Measurements from ENCODE around the gene EXD2.

GRCh38 chr14:69288011-69288771 is 96.9 kb downstream of the EXD2 start:
- no peak for TF ChIP-seq PKNOX1 (IDR thresholded peaks at IDR 0.05)
- no peak for TF ChIP-seq POLR2A (IDR thresholded peaks at IDR 0.05; ENCODE audit: low read depth, low read length)
- no peak for TF ChIP-seq MYC (IDR thresholded peaks at IDR 0.05; ENCODE audit: insufficient read depth, insufficient read length, insufficient replicate concordance, low read length, severe bottlenecking)
- peak in 1 of 3 experiments; percentile 8; a peak in 1 of 6 replicates for TF ChIP-seq CTCF (IDR thresholded peaks at IDR 0.05 in 2 of 3, conservative IDR thresholded peaks at IDR 0.05 in 1 of 3; ENCODE audit: control insufficient read depth in 2 of 3, extremely low read depth in 1 of 3, insufficient read depth in 1 of 3, low read depth in 3 of 3, low read length in 3 of 3)
